Stimulated activated CD8-positive, alpha-beta memory T cell treated with anti-CD3 and anti-CD28 coated beads, Interleukin-7, amount 100 ng/mL, for 1 hour (primary cell): Measurements from ENCODE around the gene CHCHD6.

ENCODE experiments used
- DNase-seq, 2 donors: peaks; one replicate each; pipeline ENCODE4 v3.0.0-alpha.2; 2020; ENCODE audit warnings: low read depth in 2 of 2

The CHCHD6 gene

DNA sequence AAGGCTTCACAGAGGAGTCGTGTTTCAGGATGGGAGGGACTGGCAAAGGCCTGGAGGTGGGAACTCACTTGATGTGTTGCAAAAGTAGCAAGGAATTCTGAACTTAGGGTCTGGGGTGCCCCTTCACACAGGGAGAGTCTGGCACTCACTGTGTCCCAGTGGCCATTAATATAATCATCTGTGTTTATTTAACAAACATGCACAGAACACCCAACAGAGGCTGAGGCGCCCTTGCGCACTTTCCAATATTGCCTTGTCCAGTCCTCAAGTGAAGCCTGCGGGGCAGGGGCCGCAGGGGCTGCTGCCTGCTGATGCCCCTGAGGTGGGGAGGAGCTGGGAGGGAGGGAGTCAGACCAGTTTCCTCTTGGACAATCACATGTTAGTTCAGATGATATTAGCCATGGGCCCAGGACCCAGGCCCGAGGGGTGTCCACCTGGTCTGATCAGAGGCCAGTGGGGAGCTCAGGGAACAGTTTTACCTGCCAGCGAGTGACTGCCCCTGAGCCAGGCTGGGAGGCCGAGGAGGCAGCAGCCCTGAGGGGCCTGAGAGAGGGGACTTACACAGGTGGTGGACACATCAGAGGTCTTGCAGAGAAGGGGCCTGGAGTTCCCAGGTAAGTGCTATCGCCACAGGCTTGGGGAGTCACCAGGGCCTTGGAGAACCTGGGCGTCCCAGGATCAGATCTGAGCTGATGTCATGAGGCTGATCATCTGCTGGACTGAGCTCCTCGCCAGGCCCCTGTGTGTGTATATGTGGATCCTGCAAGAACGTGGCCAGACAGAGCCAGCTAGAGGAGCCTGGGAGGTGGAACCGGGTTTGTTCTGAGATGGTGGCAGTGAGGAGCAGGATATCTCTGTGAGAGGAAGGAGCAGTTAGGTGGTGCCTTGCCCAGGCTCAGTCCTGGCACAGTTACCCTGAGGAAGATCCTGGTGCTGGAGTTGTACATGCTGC is 35.3 kb upstream of the CHCHD6 start:
- DNase-seq, result no peak

DNA sequence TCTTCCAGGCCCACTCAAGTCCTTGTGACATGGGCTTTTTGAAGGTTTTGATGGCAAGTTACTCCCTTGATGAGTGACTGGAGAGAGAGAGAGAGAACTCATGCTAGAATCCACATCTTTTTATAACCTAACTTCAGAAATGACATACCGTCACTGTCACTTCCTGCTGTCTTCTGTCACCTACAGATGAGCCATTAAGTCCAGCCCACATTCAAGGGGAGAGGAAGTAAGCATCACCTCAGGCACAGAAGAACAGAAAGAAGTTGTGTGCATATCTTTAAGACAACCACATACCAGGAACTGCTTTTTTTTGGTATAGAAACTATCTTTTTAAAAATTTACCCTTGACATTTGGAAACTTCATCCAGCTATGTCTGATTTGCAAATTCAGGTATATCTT is 32.5 kb upstream of the CHCHD6 start:
- DNase-seq, result no peak

DNA sequence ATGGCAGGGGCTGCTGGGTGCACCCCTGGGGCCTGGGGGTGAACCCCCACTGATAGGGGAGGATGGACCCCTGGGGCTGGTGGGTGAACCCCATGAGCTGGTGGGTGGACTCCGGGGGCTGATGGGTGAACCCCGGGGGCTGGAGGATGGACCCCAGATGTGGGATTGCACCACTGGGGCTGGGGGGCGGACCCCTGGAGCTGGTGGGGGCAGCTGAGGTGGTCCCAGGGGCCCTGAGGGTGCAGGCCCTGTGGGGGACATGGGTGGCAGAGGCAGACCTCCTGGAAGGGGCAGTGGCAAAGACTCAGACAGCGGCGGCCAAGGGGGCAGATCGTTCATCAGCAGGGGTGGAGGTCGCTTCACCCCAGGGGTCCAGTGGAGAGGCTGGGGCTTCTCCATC is 31.7 kb upstream of the CHCHD6 start:
- no peak for DNase-seq

DNA sequence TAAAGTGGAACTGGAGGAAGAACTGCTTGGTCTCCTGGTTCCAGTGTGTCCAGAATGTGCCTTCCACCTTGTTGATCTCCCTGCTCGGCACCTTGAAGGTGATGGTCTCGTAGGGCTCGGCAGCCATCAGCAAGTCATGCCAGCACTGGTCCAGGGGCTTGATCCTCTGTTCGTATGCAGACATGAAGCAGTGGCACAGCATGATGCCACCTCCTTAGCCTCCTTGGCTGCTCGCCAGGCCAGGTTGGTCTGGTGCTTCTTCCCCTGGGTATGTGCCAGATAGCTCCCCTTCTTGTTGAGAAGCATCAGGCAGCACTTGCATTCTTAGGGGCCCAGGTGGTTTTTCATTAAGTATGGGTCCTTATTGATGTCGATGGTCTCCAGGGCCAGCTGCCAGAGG is 31.3 kb upstream of the CHCHD6 start:
- no peak for DNase-seq

DNA sequence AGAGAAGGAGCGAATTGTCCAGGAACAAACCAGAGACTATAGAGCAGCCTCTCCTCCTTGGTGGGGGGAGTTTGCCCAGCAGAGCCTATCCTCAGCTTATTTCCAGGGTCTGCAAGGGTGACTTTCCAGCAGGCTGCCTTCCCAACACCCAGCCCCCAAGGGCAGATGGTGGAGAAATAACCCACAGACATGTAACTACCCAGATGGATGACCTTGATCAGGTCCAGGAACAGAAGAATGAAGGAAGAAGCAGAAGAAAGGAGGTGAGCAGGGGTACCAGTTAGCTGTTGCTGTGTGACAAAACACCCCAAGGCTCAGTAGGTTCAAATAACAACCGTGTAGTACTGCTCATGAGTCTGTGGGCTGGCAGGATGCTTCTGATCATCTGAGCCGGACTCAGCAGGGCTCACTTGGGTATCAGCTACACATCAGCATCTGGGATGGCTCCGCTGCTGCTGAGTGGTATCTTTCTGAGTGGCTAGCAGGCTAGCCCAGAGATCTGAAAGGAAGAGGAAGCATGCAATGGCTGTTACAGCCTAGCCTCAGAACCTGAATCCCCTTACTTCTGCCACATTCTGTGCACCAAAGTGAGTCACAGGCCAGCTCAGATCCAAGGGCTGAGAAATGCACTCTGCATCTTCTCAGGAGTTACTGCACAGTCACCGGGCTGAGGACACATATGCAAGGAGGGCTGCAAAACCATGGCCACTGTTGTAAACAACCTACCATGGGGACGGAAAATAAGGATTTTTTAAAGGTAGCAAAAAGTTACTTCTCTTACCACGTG is 26.9 kb upstream of the CHCHD6 start:
- no peak for DNase-seq

DNA sequence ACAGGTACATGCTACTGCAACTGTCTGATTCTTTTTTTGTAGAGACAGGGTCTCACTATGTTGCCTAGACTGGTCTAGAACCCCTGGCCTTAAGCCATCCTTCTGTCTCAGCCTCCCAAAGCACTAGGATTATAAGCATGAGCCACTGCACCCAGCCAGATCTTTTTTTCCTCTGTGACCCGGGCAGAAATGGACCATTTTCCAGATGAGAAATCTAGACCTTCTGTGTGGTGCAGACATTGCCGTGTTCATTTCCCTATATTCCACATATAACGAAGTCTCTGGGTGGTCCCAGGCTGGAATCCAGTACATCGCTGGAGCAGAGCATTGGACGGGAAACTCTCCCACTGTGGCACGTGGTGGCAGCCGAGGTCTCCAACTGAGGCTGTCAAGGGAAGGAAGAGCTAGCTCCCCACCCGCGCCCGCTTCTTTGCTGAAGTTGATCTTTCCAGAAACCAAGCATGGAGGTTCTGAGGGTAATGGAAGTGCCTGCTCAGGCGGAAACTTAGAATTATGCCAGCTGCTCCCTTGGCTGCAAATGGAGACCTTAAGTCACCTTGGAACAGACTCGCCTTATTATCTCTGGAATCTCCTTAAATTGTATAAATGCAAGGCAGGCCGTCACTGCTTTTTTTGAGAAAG is 26.1 kb upstream of the CHCHD6 start:
- no peak for DNase-seq

DNA sequence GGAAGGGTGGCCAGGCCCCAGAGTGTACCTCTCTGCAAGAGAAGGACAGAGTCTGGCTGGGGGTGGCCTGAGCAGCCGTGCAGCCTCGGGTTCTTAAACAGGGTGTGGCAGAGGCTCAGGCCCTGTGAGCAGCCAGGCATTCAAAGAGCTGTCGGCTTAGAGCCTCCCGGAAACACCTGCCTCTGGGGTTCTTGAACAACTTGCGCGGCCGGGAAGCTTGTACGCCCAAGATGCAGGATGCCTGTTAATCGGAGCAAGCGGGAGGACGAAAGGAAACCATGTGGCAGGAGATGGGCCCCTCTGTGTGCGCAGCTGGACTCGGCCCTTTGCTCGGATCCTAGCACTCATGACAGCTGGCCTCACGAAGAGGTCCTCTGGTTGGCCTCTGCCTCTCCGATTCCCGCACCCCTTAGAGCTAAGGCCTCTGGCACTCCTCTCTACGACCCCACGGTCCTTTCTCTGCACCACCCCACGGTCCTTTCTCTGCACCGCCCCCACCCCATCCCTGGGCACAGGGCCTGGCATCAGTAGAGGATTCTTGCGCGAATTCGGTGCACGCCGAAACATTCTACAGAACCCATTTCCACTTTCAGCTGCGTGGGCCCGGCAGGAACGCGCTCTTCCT is 25.2 kb upstream of the CHCHD6 start:
- no peak for DNase-seq

DNA sequence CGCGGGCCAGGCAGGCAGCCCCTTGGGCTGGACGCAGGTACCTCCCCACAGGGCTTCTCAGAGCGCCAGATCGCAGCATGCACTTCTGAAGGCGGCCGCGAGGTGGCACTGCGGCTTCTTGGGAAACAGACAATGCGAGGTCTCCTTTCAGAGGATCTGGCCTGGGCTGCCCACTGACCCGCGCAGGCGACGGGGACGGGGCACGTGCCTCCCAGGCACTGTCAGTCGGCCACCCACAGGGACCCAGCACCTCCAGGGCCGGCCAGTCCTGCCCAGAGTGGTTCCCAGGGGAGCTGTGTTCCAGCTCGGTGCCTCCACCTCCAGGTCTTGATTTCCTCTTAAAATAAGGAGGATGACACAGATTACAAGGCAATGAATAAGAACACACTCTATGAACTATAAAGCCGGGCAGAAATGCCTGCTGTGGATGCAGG is 24.7 kb upstream of the CHCHD6 start:
- DNase-seq, result peak; percentile 56 to 70

DNA sequence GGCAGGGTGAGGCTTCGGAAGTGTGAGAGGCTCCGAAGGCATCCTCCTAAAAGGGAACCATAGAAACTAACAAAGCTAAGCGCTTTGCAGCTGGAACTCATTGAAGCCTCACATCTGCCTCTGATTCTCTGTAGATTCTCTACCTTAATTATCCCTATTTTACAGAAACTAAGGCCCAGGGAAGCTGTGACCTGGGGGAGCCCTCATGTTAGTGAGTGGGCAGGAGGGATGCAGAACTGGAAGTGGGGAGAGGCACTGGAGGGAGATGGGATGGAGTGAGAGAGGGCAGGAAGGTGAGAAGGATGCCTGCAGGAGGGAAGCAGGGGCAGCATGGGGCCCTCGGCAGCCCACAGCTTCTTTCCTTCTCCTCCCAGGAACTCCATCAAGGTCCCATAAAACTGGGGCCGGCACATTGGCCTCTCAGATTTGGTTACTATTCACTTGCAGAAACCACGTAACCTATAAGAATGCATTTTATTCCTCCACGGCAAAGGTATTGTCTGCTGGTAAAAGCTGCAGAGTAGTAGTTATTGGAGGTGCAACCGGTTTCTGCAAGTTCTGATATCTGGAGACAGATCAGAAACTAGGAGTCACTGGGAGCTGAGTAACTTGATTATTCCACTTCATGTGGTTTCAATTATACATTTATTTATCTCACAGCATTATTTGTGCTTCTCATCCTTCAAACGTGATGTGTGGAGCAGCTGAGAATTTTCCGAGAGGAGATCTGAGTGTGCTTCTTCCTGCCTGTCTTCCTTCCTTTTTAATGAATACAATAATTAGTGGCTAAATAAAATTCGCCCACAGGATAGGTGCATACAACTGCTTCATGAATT is 24.0 kb upstream of the CHCHD6 start:
- DNase-seq, result no peak

DNA sequence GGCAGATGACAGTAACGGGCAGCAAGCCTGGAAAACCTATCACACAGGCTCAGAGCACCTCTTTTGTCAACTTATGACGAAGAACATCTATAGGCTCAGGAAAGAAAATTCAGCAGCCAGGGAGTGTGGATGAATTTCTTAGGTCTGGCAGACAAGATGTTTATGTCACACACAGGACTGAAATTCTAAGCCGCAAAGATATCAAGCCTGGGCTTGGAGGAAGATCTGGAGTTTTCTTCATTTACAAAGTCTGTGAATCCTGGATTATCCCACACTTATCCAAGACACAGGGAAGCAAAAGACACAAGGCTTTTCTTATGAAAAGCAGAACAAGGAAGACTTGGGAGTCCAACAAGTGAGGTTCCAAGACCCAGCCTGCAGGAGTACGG is 23.4 kb upstream of the CHCHD6 start:
- no peak for DNase-seq

DNA sequence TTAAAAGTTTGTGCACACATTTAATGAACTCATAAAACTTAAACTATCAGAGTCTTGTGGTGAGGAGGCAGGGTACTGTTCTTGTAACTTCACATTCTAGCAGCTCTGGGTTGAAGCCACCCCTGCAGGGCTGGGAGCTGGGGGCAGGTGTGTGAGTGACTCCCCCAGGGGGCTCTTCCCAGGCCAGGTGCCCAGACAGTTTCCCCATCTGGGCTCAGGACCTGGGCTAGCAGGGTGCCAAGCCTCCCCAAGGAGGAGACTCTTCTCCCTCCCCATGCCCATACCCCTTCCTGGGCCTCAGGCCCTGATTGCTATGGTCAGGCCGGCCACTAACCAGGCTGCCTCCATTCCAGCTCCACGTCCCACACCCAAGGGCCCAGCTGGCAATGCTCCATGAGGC is 22.0 kb upstream of the CHCHD6 start:
- no peak for DNase-seq

DNA sequence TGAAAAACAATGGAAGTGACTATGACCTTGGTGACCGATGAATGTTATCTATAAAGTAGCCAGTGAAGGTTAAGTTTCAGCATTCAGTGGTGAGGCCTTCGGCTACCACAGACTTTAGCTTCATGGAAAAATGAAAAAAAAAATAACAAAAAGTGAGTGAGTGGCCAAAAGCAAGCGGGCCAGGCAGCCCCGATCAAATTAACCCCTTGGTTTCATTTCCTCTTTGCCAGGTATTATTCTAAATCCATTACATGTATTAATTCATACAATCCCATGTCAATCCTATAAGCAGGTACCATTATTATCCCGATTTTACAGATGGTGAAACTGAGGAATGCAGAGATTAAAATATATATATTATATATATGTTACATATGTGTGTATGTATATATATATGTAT is 21.0 kb upstream of the CHCHD6 start:
- no peak for DNase-seq

DNA sequence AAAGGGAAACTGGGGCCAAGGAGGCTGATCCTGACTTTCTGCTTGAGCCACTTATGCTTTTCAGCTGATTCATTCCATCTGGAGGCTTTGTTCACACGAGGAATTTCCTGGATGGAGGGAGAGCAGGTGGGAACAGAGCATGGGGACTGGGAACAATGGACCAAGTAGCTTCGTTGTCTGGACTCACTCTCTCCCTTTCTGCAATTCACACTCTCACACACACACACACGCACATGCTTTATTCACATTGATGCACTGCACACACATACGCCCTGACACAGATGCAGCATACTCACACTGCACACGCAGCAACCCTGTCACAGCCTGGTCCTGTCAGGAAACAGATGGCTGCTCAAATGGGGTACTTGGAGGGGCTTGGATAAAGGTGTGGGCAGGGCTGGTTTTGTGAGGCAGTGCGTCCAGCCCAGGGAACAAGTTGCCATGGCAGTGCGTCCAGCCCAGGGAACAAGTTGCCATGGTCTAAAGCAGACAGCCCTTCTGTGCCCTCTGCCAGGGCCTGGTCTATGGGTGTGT is 19.8 kb upstream of the CHCHD6 start:
- no peak for DNase-seq

DNA sequence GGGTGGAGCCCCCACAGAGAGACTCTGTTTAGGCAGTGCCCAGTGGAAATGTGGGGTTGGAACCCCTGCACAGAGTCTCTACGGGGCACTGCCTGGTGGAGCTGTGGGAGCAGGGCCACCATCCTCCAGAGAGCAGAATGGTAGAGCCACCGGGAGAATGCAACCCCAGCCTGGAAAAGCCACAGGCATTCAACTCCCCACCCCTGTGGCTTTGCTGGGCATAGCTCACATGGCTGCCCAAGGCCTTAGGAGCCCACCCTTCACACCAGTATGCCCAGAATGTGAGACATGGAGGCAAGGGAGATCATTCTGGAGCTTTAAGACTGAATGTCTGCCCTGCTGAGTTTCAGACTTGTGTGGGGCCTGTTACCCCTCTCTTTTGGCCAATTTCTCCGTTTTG is 19.0 kb upstream of the CHCHD6 start:
- no peak for DNase-seq

DNA sequence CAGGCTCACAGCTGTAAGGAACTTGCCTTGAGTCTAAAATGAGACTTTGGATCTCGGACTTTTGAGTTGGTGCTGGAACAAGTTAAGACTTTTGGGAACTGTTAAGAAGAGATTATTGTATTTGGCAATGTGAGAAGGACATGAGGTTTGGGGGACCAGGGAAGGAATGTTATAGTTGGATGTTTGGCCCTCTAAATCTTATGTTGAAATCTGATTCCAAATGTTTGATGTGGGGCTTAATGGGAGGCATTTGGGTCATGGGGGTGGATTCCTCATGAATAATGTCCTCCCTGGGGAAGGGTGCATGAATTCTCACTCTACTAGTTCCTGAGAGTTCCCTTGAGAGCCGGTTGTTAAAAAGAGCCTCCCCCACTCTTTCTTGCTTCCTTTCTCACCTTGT is 18.5 kb upstream of the CHCHD6 start:
- no peak for DNase-seq

DNA sequence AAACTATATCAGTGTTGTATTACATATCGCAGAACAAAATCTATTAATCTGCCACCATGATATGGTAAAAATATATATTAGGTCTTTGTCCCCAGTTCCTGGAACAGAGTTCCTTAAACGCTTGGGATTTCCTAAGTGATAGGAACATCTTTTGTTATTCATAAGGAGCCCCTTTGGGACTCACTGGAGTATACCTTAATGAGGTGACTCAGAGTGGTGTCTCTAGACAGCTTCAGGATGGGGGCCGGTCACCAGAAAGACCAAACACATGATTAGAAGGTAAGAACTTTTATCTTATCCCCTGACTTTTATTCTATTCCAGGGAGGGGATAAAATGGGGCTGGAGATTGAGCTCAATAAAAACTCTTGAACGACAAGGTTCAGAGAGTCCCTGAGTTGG is 12.3 kb upstream of the CHCHD6 start:
- no peak for DNase-seq

DNA sequence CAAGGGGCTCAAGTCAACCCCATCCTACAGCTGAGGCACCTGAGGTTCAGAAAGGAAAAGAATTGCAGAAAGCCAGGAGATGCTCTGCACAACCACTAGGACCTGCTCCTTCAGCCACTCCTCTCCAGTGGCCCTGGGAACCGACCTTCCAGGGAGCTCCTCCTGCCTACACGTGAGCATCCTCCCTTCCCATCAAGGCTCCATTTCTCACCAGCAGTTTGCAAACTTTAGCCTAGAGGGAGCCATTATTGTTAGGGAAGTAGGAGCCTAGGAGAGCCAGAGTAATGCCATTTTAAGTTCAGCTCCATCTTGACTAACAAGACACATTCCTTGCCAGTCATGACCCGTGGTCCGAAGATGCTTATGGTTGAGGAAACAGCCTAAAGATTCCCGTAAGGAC is 11.2 kb upstream of the CHCHD6 start:
- no peak for DNase-seq

DNA sequence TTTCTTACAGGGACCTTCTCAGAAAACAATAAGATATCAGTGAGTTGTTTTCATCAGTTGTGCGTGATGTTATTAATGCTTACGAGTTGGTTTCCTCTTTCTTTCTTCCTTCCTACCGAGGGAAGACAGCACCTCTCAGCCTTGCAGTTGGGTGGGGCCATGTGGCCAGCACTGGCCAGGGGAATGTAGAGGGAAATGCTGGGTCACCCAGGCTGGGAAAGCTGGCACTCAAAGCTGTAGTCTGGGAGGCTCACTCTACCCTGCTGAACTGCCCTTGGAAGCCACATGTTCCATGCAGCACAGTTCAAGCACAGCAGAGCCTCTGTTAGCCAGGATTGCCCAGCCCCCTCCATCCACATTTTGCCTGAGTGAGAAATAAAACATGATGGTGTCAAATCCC is 10.1 kb upstream of the CHCHD6 start:
- DNase-seq, result no peak

DNA sequence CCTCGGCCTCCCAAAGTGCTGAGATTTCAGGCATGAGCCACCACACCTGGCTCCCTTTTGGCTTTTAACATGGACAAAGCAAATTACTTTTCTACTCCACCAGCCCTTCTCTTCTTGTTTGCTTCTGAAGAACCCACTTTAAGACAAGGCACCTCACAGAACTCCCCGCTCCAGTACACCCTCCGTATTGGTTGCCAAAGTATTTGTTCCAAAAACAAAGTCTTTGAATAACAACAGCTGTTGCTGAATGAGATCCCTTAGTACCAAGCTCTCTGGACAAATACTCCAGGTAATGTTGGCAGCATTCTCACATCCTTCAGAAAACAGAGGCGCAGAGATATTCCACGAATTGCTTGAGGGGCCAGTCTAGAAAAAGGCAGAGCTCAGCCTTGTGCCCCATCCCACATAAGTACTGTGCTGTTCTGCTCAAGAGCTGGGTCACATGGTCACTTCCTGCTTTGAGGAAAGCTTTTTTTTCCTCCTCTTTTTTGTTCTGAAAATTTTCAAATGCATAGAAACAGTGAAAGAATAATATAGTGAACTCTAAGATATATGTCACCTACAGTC is 7.3 kb upstream of the CHCHD6 start:
- no peak for DNase-seq

DNA sequence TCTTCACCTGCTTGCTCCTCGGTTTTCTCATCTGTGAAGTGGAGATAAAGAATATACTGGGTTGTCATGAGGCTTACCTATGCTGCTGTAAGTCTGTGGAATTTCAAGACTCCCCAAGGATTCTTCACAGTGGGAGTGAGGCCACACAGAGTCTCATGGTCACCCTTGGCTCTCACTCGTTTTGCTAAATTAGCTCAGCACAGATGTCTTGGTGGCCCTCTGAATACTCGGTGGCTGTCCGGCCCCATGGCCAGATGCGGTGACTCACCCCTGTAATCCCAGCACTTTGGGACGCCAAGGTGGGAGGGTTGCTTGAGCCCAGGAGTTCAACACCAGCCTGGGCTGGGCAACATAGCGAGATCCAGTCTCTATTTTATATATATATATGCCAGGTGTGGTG is 5.0 kb upstream of the CHCHD6 start:
- no peak for DNase-seq
